Suprapubic skin (tissue), 4 donors: ENCODE measurements around the gene RYR3. TPM values are rescaled to one million over a fixed set of nuclear protein-coding genes. Genes with fewer than 3 reads are reported as not detected.

Source experiments
- DNase-seq, 2 donors: peaks; one replicate each; pipeline ENCODE4 v3.0.0-alpha.2; 2019; ENCODE audit warnings: low spot score in 2 of 2
- H3K27ac ChIP-seq: fragments of 200-600 bp; sonication (generic); one replicate; pipeline ENCODE4 v1.5.1; 2019
- H3K27me3 ChIP-seq: fragments of 200-600 bp; sonication (generic); one replicate; pipeline ENCODE4 v1.5.1; 2019
- H3K36me3 ChIP-seq: fragments of 200-600 bp; sonication (generic); one replicate; pipeline ENCODE4 v1.5.1; 2019
- H3K4me1 ChIP-seq: fragments of 200-600 bp; sonication (generic); one replicate; pipeline ENCODE4 v1.5.1; 2019
- H3K4me3 ChIP-seq: fragments of 200-600 bp; sonication (generic); one replicate; pipeline ENCODE4 v1.5.1; 2019; ENCODE audit warnings: mild to moderate bottlenecking
- H3K9me3 ChIP-seq: fragments of 200-600 bp; sonication (generic); one replicate; pipeline ENCODE4 v1.5.1; 2019
- EP300 ChIP-seq: sonication (generic); formaldehyde crosslinking; IDR thresholded peaks from one replicate; pipeline ENCODE4 v1.6.1; 2017; ENCODE audit warnings: antibody characterized with exemption
- POLR2A ChIP-seq, 2 donors: fragments of 450-650 bp; IDR thresholded peaks; one replicate each; pipeline ENCODE4 v1.6.1; 2017; ENCODE audit warnings: antibody characterized with exemption in 2 of 2, mild to moderate bottlenecking in 2 of 2, moderate library complexity in 2 of 2
- POLR2AphosphoS5 ChIP-seq, 3 donors: sonication (generic); formaldehyde crosslinking; IDR thresholded peaks; one replicate each; pipeline ENCODE4 v1.6.1; 2017; ENCODE audit warnings: antibody characterized with exemption in 3 of 3
- WGBS: methylation state at CpG from one replicate; pipeline ENCODE4 v1.1.5; 2018; 5-methylcytosine and 5-hydroxymethylcytosine counted together
- total RNA-seq, 4 donors: library from RNA; depleted of rRNA; stranded (reverse); fragments of >200 nt; gene quantifications; one replicate each; pipeline ENCODE4 v1.1.0, GENCODE V29; 2016
- TF ChIP-seq, protein P1 (sequence below), 2 donors: fragments of 200-600 bp in 1 of 2; fragments of 450-650 bp in 1 of 2; sonication (generic) in 1 of 2; IDR thresholded peaks; one replicate each; pipeline ENCODE4 v1.5.1; 2016 to 2019; ENCODE audit warnings: antibody characterized with exemption in 2 of 2, mild to moderate bottlenecking in 1 of 2, moderate library complexity in 1 of 2

RYR3 gene
- total RNA-seq, 4 donors from 2014 or later: 0.38 to 2.0 (median 0.80) TPM

DNA sequence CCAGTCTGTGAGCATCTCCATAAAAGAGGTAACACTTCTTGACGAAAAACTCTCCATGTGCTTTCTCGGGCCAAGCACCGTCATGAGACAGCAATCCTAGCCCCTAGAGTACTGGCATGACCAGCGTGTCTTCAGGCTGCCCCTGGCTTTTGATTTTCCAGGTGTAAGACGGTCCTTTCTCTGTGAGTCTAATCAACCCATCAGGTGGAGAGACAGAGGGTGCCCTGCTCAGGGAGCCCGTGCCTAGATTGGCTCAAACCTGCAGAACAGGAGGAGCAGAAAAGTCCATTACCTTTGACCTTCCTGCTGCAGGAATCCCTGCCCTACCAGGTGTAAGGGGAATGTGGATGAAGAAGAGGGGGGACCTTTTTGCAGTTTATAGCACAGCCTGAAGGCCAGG, 548.1 kb downstream of the RYR3 start:
- no peak for DNase-seq
- WGBS: 87% methylated on average over 5 of the region's 6 CpGs
- TF ChIP-seq, protein P1, sequence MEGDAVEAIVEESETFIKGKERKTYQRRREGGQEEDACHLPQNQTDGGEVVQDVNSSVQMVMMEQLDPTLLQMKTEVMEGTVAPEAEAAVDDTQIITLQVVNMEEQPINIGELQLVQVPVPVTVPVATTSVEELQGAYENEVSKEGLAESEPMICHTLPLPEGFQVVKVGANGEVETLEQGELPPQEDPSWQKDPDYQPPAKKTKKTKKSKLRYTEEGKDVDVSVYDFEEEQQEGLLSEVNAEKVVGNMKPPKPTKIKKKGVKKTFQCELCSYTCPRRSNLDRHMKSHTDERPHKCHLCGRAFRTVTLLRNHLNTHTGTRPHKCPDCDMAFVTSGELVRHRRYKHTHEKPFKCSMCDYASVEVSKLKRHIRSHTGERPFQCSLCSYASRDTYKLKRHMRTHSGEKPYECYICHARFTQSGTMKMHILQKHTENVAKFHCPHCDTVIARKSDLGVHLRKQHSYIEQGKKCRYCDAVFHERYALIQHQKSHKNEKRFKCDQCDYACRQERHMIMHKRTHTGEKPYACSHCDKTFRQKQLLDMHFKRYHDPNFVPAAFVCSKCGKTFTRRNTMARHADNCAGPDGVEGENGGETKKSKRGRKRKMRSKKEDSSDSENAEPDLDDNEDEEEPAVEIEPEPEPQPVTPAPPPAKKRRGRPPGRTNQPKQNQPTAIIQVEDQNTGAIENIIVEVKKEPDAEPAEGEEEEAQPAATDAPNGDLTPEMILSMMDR (IDR thresholded peaks at IDR 0.05): no peak
- TF ChIP-seq POLR2A (IDR thresholded peaks at IDR 0.05): no peak
- no peak for TF ChIP-seq POLR2AphosphoS5 (IDR thresholded peaks at IDR 0.05)
- TF ChIP-seq EP300: no peak
- Histone ChIP-seq H3K36me3 (peaks cover 8% of the 10 kb centered on the region), H3K4me1 (no peaks in the 10 kb centered on the region), H3K4me3 (no peak overlapping the region), H3K27me3 (no peaks in the 10 kb centered on the region), H3K27ac (no peak overlapping the region), H3K9me3 (no peaks in the 10 kb centered on the region)

DNA sequence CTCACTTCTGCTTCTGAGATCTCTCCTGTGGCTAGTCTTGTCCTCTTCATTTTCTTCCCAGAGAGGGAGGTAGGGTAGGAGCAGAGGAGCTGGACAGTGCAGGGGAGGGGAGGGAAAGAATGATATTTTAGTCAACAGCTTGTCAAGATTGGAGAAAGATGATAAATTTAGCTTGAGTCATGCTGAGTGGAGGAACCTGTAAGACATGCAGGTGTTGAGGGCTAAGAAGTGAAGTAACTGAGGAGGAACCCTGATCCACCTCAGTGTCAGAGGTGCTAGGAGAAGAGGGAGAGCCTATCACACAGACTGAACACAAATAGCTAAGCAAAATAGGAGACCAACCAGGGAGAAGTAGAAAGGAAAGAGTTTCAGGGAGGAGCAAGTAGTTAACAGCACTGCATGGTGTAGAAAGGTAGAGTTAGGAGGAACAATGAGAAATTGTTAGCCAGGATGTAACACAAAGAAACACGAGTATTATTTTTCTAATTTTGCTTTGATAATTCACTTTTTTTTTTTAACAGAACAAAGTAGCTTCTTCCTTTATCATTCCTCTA, 549.3 kb downstream of the RYR3 start:
- 85% methylated on average over 1 of the region's 1 CpG for WGBS
- Histone ChIP-seq H3K9me3 (no peaks in the 10 kb centered on the region), H3K4me1 (no peaks in the 10 kb centered on the region), H3K27ac (no peak overlapping the region), H3K4me3 (no peak overlapping the region), H3K27me3 (no peaks in the 10 kb centered on the region), H3K36me3 (peaks cover 18% of the 10 kb centered on the region)
- TF ChIP-seq POLR2A (IDR thresholded peaks at IDR 0.05) (no peak), POLR2AphosphoS5 (IDR thresholded peaks at IDR 0.05) (no peak), EP300 (no peak)
- TF ChIP-seq, protein P1 (IDR thresholded peaks at IDR 0.05): no peak
- DNase-seq: no peak

DNA sequence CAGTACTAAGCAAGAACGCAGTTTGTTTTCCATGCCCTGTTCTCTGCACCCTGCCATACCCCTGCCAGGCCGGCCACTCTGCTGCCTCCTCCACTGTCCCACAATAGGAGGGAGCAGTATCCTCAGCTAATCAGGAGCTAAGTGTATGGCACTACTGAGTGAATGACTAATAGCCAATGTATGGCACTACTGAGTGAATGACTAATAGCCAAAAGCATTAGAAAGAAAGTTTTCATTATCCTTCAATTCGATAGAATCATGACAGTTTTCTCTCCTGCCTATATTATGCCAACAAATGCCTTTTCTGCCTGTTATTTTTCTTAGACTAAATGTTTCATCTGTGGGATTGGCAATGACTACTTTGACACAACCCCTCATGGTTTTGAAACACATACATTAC, 550.0 kb downstream of the RYR3 start:
- Histone ChIP-seq H3K4me1 (no peaks in the 10 kb centered on the region), H3K4me3 (no peak overlapping the region), H3K27me3 (no peaks in the 10 kb centered on the region), H3K36me3 (peaks cover 24% of the 10 kb centered on the region), H3K27ac (no peak overlapping the region), H3K9me3 (no peaks in the 10 kb centered on the region)
- TF ChIP-seq POLR2A (IDR thresholded peaks at IDR 0.05) (no peak), POLR2AphosphoS5 (IDR thresholded peaks at IDR 0.05) (no peak), EP300 (no peak)
- TF ChIP-seq, protein P1 (IDR thresholded peaks at IDR 0.05): no peak
- DNase-seq: no peak
- WGBS: 92% methylated on average over 3 of the region's 3 CpGs

GRCh38 chr15:33864360-33865075, 553.8 kb downstream of the RYR3 start:
- Histone ChIP-seq H3K27me3 (no peaks in the 10 kb centered on the region), H3K4me1 (no peaks in the 10 kb centered on the region), H3K4me3 (no peak overlapping the region), H3K9me3 (no peaks in the 10 kb centered on the region), H3K27ac (no peak overlapping the region), H3K36me3 (peaks cover 34% of the 10 kb centered on the region)
- 81% methylated on average over 5 of the region's 5 CpGs for WGBS
- TF ChIP-seq EP300: no peak
- TF ChIP-seq, protein P1 (IDR thresholded peaks at IDR 0.05): no peak
- no peak for DNase-seq

GRCh38 chr15:33865416-33865815, 554.6 kb downstream of the RYR3 start:
- DNase-seq: no peak
- H3K27me3 ChIP-seq: no peaks in the 10 kb centered on the region
- no peak overlapping the region for H3K4me3 ChIP-seq
- no peak for TF ChIP-seq EP300
- TF ChIP-seq POLR2AphosphoS5 (IDR thresholded peaks at IDR 0.05): no peak
- TF ChIP-seq POLR2A (IDR thresholded peaks at IDR 0.05): no peak
- TF ChIP-seq, protein P1 (IDR thresholded peaks at IDR 0.05): no peak
- WGBS: 82% methylated on average over 6 of the region's 6 CpGs
- H3K36me3 ChIP-seq: peaks cover 27% of the 10 kb centered on the region
- no peaks in the 10 kb centered on the region for H3K4me1 ChIP-seq
- no peak overlapping the region for H3K27ac ChIP-seq
- no peaks in the 10 kb centered on the region for H3K9me3 ChIP-seq
